Ascending aorta (tissue), 2 donors: Measurements from ENCODE around the gene DNAJB6. TPM values are rescaled to one million over a fixed set of nuclear protein-coding genes. Genes with fewer than 3 reads are reported as not detected.

Source experiments
- DNase-seq, 2 donors: peaks; one replicate each; pipeline ENCODE4 v3.0.0-alpha.2; 2019; ENCODE audit warnings: low spot score in 2 of 2
- H3K27ac ChIP-seq, 2 donors: fragments of 200-600 bp; sonication (generic); one replicate each; pipeline ENCODE4 v1.5.1; 2016 to 2017; ENCODE audit warnings: mild to moderate bottlenecking in 1 of 2
- H3K27me3 ChIP-seq: fragments of 200-600 bp; sonication (generic); one replicate; pipeline ENCODE4 v1.5.1; 2017
- H3K36me3 ChIP-seq, 2 donors: fragments of 200-600 bp; sonication (generic); one replicate each; pipeline ENCODE4 v1.5.1; 2016
- H3K4me1 ChIP-seq, 2 donors: fragments of 200-600 bp; sonication (generic); one replicate each; pipeline ENCODE4 v1.5.1; 2016 to 2017; ENCODE audit warnings: mild to moderate bottlenecking in 1 of 2
- H3K4me3 ChIP-seq, 2 donors: fragments of 200-600 bp; sonication (generic); one replicate each; pipeline ENCODE4 v1.5.1; 2016 to 2017; ENCODE audit warnings: mild to moderate bottlenecking in 1 of 2
- H3K9me3 ChIP-seq, 2 donors: fragments of 200-600 bp; sonication (generic); one replicate each; pipeline ENCODE4 v1.5.1; 2016
- intact Hi-C: fragments of 100-400 bp; cut with DNase I; formaldehyde crosslinking; loops from one replicate; pipeline ENCODE4 v1.15.1; 2023
- total RNA-seq: library from RNA; depleted of rRNA; stranded (reverse); fragments of >200 nt; gene quantifications from one replicate; pipeline ENCODE4 v1.1.0, GENCODE V29; 2016
- TF ChIP-seq, protein P1 (sequence below), 3 experiments: fragments of 200-600 bp in 2 of 3; fragments of 450-650 bp in 1 of 3; sonication (generic) in 2 of 3; IDR thresholded peaks; one replicate each; pipeline ENCODE4 v1.5.1; 2016 to 2019; ENCODE audit warnings: antibody characterized with exemption in 3 of 3, mild to moderate bottlenecking in 1 of 3, moderate library complexity in 1 of 3

DNAJB6 gene
- total RNA-seq, 1 donor from 2014 or later: 79.1 TPM

- H3K36me3 ChIP-seq: peaks cover 47 to 73% of the 10 kb centered on the region in 2 donors
- H3K9me3 ChIP-seq: no peaks in the 10 kb centered on the region
- H3K4me1 ChIP-seq: no peaks in the 10 kb centered on the region
- H3K27ac ChIP-seq: no peak overlapping the region
- H3K4me3 ChIP-seq: no peak overlapping the region
- no peak for DNase-seq
- TF ChIP-seq, protein P1, sequence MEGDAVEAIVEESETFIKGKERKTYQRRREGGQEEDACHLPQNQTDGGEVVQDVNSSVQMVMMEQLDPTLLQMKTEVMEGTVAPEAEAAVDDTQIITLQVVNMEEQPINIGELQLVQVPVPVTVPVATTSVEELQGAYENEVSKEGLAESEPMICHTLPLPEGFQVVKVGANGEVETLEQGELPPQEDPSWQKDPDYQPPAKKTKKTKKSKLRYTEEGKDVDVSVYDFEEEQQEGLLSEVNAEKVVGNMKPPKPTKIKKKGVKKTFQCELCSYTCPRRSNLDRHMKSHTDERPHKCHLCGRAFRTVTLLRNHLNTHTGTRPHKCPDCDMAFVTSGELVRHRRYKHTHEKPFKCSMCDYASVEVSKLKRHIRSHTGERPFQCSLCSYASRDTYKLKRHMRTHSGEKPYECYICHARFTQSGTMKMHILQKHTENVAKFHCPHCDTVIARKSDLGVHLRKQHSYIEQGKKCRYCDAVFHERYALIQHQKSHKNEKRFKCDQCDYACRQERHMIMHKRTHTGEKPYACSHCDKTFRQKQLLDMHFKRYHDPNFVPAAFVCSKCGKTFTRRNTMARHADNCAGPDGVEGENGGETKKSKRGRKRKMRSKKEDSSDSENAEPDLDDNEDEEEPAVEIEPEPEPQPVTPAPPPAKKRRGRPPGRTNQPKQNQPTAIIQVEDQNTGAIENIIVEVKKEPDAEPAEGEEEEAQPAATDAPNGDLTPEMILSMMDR (IDR thresholded peaks at IDR 0.05): no peak
- H3K27me3 ChIP-seq: no peaks in the 10 kb centered on the region
- intact Hi-C loops: no loop called here
These were observed 75.2 kb downstream of the DNAJB6 start for GRCh38 chr7:157412021-157412443.

DNA sequence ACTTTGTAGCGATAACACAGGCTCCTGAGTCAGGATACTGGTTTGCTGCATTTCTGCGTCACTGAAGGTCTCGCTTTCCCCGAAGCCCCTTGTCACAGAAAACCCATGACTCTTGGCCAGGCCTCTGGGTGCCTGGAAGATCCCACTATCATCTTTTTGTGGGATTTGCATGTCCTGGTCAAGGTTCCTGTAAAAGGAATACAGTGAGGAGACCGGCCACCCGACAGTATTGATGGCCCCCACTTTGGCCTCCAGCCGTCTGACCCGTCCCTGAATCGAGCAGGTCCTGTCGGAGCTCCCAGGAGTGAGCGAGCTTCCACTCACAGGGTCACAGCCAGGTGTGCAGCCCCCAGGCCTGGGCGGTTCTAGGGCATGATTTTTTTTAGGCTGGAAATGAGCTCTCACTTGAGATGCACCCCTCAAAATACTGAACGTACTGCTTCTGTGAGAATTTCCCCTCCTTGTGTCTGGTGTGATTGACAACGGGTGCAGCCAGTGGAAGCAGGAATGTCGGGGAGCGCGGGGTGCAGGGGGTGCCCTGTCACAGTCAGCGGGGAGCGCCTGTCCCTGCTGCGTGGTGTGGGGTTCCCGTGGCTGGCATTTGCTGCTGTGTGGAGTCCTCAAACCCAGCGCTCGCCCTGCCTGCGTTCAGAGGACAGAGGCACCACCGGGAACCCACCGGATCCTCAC lies 75.8 kb downstream of the DNAJB6 start:
- Histone ChIP-seq H3K27me3 (no peaks in the 10 kb centered on the region), H3K4me3 (no peak overlapping the region), H3K27ac (no peak overlapping the region), H3K4me1 (no peaks in the 10 kb centered on the region), H3K9me3 (no peaks in the 10 kb centered on the region), H3K36me3 (peaks cover 49 to 72% of the 10 kb centered on the region in 2 donors)
- DNase-seq: no peak
- TF ChIP-seq, protein P1 (IDR thresholded peaks at IDR 0.05): no peak
- intact Hi-C loops: no loop called here

DNA sequence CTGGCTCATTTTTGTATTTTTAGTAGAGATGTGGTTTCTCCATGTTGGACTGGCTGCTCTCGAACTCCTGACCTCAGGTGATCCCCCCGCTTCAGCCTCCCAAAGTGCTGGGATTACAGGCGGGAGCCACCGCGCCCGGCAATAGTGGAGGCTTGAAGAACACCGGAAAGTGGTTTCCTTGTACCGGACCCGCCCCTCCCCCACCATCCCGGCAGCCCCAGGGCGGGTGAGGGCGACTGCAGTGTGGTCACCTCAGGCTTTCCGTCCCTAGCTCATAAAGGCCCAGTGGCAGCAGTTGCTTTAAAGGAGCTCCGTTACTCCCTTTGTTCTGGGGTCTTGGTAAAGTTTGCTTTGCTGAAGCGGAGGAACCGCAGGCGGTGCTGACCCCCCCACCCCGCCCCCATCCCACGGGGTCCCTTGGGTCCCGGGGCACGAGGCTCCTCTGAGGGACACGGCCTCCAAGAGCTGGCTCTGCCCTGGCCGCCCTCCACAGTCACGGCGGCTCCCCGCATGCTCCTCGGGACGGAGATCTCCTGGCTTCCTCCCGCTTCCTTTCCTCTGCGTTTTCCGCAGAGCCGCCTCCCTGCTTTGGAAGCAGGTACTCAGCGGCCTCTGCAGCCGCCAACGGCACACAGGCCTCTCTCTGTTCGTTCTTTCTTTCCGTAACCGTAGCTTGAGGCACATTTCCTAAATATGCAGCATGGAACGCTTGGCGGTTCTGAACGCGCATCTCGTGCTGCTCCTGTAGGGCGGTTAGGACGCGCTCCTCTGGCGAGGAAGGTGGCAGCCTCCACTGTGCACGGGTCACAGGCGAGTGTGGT lies 77.3 kb downstream of the DNAJB6 start:
- intact Hi-C loops: no loop called here
- DNase-seq: no peak
- H3K4me3 ChIP-seq: no peak overlapping the region
- no peaks in the 10 kb centered on the region for H3K4me1 ChIP-seq
- H3K27ac ChIP-seq: no peak overlapping the region
- H3K27me3 ChIP-seq: no peaks in the 10 kb centered on the region
- TF ChIP-seq, protein P1 (IDR thresholded peaks at IDR 0.05): no peak
- H3K9me3 ChIP-seq: no peaks in the 10 kb centered on the region
- H3K36me3 ChIP-seq: peaks cover 51 to 71% of the 10 kb centered on the region in 2 donors

DNA sequence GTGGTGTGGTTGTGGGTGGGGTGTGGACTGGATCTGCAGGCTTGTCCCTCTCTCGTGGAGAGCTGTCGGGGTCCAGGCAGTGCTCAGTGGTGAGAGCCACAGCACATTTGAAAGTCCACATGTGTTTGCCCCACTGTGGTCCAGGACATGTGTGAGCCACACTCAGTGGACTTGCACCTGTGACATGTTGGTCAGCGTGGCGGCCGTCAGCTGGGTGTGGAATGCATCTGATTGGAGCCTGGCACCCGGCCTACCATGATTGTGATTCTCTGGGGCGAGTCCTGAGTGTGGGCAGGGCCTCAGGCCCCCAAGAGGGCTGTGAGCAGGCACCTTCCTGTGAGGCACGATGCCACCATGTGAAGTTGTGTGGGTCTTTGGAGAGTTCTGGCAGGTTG lies 77.9 kb downstream of the DNAJB6 start:
- no peaks in the 10 kb centered on the region for H3K27me3 ChIP-seq
- intact Hi-C loops: no loop called here
- H3K27ac ChIP-seq: no peak overlapping the region
- H3K9me3 ChIP-seq: no peaks in the 10 kb centered on the region
- TF ChIP-seq, protein P1 (IDR thresholded peaks at IDR 0.05): no peak
- no peaks in the 10 kb centered on the region for H3K4me1 ChIP-seq
- no peak overlapping the region for H3K4me3 ChIP-seq
- no peak for DNase-seq
- H3K36me3 ChIP-seq: peaks cover 47 to 66% of the 10 kb centered on the region in 2 donors

GRCh38 chr7:157415486-157415885 lies 78.7 kb downstream of the DNAJB6 start:
- TF ChIP-seq, protein P1 (IDR thresholded peaks at IDR 0.05): no peak
- intact Hi-C loops: no loop called here

More at GRCh38 chr7:157415486-157415885, 78.7 kb downstream of the DNAJB6 start:
- no peak for DNase-seq
- H3K4me1 ChIP-seq: no peaks in the 10 kb centered on the region
- no peak overlapping the region for H3K27ac ChIP-seq
- no peaks in the 10 kb centered on the region for H3K27me3 ChIP-seq
- H3K36me3 ChIP-seq: peaks cover 39 to 58% of the 10 kb centered on the region in 2 donors
- no peak overlapping the region for H3K4me3 ChIP-seq
- no peaks in the 10 kb centered on the region for H3K9me3 ChIP-seq
